ENCODE data around the gene MLPH.

MLPH gene

GRCh38 chr2:237520290-237520689, 33.2 kb downstream of the MLPH start:
- no peak for TF ChIP-seq FOXM1 (IDR thresholded peaks at IDR 0.05; ENCODE audit: borderline replicate concordance, low read depth)
- no peak for TF ChIP-seq EGR1 (IDR thresholded peaks at IDR 0.05)
- no peak for TF ChIP-seq ZBTB7A (IDR thresholded peaks at IDR 0.05; ENCODE audit: low read depth)
- no peak for TF ChIP-seq YY1 (IDR thresholded peaks at IDR 0.05; ENCODE audit: low read depth)
- TF ChIP-seq CREB1 (IDR thresholded peaks at IDR 0.05; ENCODE audit: low read depth): no peak
- TF ChIP-seq REST (IDR thresholded peaks at IDR 0.05; ENCODE audit: low read depth): no peak
- no peak for TF ChIP-seq USF1 (IDR thresholded peaks at IDR 0.05)
- no peak for TF ChIP-seq NFIC (IDR thresholded peaks at IDR 0.05)

- TF ChIP-seq TEAD4 (IDR thresholded peaks at IDR 0.05): no peak
- TF ChIP-seq REST (IDR thresholded peaks at IDR 0.05; ENCODE audit: low read depth): no peak
- TF ChIP-seq TCF12 (IDR thresholded peaks at IDR 0.05; ENCODE audit: low read depth): no peak
- TF ChIP-seq RAD21 (IDR thresholded peaks at IDR 0.05; ENCODE audit: low read depth): no peak
- TF ChIP-seq CREB1 (IDR thresholded peaks at IDR 0.05; ENCODE audit: low read depth): no peak
- no peak for TF ChIP-seq EP300 (IDR thresholded peaks at IDR 0.05; ENCODE audit: borderline replicate concordance)
- no peak for TF ChIP-seq FOXM1 (IDR thresholded peaks at IDR 0.05; ENCODE audit: borderline replicate concordance, low read depth)
- TF ChIP-seq EGR1 (IDR thresholded peaks at IDR 0.05): no peak
- no peak for TF ChIP-seq NFIC (IDR thresholded peaks at IDR 0.05)
These were observed 37.6 kb downstream of the MLPH start for GRCh38 chr2:237524631-237525030.

GRCh38 chr2:237525559-237526157, 38.6 kb downstream of the MLPH start:
- no peak for TF ChIP-seq TAF1 (IDR thresholded peaks at IDR 0.05; ENCODE audit: low read depth)

GRCh38 chr2:237527233-237527632, 40.2 kb downstream of the MLPH start:
- TF ChIP-seq ZBTB7A (IDR thresholded peaks at IDR 0.05; ENCODE audit: low read depth) (no peak), YY1 (IDR thresholded peaks at IDR 0.05; ENCODE audit: low read depth) (no peak), CEBPB (IDR thresholded peaks at IDR 0.05) (no peak), RAD21 (IDR thresholded peaks at IDR 0.05; ENCODE audit: low read depth) (no peak), REST (IDR thresholded peaks at IDR 0.05; ENCODE audit: low read depth) (no peak), MAX (IDR thresholded peaks at IDR 0.05) (no peak), FOXM1 (IDR thresholded peaks at IDR 0.05; ENCODE audit: borderline replicate concordance, low read depth) (no peak), EP300 (IDR thresholded peaks at IDR 0.05; ENCODE audit: borderline replicate concordance) (no peak), TEAD4 (IDR thresholded peaks at IDR 0.05) (no peak), NFIC (IDR thresholded peaks at IDR 0.05) (no peak), TAF1 (IDR thresholded peaks at IDR 0.05; ENCODE audit: low read depth) (no peak), USF1 (IDR thresholded peaks at IDR 0.05) (no peak), EGR1 (IDR thresholded peaks at IDR 0.05) (no peak), CREB1 (IDR thresholded peaks at IDR 0.05; ENCODE audit: low read depth) (no peak), TCF12 (IDR thresholded peaks at IDR 0.05; ENCODE audit: low read depth) (no peak)

GRCh38 chr2:237527766-237528165, 40.7 kb downstream of the MLPH start:
- TF ChIP-seq CREB1 (IDR thresholded peaks at IDR 0.05; ENCODE audit: low read depth) (no peak), YY1 (IDR thresholded peaks at IDR 0.05; ENCODE audit: low read depth) (no peak), TEAD4 (IDR thresholded peaks at IDR 0.05) (no peak), EP300 (IDR thresholded peaks at IDR 0.05; ENCODE audit: borderline replicate concordance) (no peak), NFIC (IDR thresholded peaks at IDR 0.05) (no peak), RAD21 (IDR thresholded peaks at IDR 0.05; ENCODE audit: low read depth) (no peak), TCF12 (IDR thresholded peaks at IDR 0.05; ENCODE audit: low read depth) (no peak), USF1 (IDR thresholded peaks at IDR 0.05) (no peak), FOXM1 (IDR thresholded peaks at IDR 0.05; ENCODE audit: borderline replicate concordance, low read depth) (no peak), EGR1 (IDR thresholded peaks at IDR 0.05) (no peak), MAX (IDR thresholded peaks at IDR 0.05) (no peak), TAF1 (IDR thresholded peaks at IDR 0.05; ENCODE audit: low read depth) (no peak), ZBTB7A (IDR thresholded peaks at IDR 0.05; ENCODE audit: low read depth) (no peak), REST (IDR thresholded peaks at IDR 0.05; ENCODE audit: low read depth) (no peak)
